ENCODE results near the gene STK24.
"Not testable (repeated sequence)": the region's sequence is repeated elsewhere in the genome, so short reads cannot be mapped to it uniquely, and the experiment has no call there.

Gene STK24

DNA sequence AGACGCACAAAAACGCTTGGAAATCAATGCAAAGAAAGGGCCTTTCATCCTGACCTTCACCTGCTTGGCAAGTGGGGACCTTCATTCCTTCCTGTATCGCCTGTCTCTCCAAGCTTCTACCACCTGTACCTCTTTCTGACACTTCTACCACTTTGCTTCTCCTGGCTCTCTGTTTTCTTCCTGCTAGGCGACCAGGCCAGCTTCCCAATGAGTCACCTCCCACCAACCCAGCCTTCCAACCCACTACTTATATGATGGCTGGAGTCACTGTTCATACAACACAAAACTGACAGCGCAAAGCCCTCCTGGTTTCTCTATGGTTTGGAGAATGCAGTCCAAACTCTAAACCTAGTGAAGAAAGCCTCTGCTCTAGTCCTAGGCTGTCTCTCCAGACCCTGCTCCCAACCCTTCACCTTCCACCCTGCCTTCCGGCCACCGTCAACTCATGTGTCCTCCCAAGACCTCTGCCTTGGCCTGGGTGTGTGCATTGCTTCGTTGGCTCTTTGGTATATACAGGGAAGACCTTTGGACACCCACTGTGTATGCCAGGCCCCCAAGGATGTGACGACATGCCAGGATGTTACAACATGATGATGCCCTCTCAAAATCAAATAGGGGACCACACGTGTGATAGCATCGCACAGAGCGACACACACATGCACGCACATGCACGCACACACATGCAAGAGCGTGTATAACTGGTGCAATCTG is 148.5 kb downstream of the STK24 start:
- DNase-seq: no peak

DNA sequence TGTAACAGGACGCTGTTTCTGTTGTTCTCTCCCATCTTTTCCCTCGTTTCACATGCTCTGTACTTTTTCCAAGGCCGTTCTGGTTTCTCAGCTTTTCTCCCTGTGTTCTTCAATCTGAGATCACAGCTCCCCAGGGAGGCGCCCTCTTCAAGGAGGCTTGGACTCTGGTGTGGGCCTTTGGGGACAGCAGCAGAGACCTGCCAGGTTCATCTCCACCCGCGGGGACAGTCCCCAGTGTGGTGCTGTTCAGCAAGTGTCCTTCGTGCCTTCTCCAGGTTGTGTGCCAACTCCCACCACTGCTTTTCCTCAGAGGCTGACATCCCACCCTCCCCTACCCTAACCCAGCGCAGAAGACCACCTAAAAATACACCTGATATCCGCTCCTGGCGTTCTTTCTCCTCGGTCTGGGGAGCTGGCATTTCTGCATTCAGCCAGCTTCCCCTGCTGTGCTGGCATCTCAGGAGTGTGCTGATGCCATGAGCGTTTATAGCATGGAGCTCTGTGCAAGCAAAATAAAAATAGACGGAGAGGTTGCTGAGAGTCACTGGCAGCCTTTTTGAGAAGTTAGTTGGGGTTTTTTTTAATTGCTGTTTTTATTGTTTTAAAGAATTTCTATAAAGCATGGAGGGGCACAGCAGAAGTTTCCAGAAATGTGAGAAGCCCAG is 149.4 kb downstream of the STK24 start:
- DNase-seq: no peak

DNA sequence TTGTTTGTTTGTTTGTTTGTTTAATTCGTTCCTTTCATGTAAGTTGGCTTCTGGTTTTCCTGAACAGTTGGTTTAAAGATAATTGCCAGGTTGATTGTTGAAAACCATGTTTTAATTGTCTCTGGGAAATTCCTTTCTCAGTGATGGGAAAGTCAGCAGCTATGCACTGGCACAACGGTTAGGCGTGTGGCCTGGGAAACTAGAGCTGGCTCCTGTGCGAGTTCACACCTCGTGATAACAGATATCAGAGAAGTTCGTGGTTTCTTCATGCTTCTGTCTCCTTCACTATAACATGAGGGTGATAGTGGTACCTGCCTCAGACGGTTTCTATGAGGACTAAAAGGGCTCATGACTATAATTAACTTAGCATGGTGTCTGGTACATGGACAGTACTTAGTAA is 153.5 kb downstream of the STK24 start:
- no peak for DNase-seq

DNA sequence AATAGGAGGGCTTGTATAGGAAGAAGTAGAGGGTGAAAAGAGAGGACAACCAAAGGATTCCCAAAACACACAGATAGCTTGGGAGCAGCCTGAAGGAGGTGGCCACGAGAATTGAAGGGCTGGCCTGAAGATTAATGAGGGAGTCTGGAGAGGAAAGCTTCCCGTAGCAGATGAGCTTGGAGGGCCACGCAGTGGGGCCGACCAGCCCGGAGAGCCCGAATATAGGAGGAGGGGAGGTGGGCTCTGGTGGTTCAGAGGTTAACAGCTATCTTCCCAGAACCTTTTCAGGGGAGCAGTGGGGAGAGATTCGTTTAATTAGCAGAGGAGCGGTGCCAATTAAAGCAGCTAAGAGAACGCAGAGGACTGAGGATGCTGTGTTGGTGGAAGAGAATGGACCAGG is 154.9 kb downstream of the STK24 start:
- no peak for DNase-seq

DNA sequence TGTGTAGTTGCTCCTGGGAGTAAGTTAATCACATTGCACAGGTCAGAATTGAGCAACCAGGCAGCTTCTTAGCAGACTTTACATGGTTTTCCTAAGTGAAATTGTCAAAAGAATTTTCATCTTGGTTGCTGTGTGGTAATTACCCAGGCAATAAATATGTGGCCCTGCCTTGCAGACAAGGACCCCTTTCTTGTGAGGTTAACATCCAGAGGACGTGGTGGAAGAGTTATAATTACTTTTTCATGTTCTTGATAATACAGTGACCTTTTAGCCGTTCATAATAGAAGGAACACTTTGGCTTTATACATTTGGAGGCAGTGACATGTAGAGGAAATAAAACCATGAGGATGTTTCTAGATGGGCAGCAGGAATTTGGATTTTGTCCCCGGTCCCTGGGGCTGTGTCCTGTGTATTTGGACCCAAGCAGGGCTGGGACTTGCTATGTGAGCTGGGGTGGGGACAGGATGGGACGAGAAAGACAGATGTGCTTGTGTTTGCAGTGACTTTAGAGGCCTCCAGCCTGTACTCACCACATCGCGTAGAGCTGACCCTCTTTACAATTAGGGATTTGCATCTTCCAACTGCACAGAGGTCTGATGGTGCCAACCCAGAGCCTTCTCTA is 156.2 kb downstream of the STK24 start:
- DNase-seq: no peak

DNA sequence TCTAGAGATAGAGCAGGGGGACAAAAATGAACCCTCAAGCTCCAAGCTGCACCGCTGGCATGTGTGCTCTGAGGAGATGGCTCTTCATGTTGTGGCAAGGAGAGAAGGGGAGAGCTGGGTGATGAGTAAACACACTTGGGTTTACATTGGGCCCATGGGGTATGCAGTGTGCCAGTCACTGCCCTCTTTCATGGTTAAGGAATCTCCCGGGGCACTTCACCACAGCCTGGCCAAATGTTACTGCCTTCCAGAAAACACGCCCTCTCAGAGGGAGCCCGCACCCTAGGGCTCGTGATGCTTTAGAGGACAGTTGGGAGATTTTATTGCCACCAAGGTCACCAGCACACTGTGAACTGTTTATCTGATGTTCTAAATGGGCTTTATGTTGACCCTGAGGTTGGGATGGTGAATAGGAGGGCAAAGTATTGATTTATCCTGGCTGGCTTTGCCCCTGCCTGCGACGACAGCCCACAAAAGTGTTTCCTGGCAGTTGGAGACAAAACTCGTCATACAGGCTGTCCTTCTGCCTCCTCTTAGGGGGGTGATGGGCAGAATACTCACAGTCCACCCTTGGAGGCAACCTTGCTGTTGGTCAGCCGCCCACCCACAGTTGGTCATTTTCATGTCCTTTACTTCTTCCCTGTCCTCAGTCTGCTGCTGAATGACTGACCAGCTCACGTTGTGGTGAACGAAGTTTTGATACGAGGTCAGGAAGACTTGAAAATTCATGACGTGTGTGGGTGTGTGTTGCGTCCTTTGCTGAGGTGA is 156.9 kb downstream of the STK24 start:
- DNase-seq: peak; percentile 68

DNA sequence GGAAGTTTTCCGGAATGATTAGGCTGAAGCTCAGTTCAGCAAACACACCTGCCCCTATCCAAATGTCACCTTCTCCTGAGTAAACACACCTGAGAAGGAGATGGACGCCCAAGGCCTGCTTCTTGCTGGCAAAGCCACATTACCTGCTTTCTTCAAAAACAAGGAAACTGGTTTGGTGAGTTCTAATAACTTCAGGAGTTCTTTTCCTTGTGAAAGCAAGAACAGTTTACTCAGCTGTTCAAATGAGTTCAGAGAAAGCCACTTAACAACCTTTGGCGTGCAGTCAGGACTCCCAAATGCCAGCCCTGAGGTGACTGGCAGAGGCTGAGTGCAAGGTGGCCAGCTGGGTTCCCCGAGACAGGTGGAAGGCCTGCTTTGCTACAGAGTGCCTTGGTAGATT is 160.5 kb downstream of the STK24 start:
- DNase-seq: peak; percentile 100

DNA sequence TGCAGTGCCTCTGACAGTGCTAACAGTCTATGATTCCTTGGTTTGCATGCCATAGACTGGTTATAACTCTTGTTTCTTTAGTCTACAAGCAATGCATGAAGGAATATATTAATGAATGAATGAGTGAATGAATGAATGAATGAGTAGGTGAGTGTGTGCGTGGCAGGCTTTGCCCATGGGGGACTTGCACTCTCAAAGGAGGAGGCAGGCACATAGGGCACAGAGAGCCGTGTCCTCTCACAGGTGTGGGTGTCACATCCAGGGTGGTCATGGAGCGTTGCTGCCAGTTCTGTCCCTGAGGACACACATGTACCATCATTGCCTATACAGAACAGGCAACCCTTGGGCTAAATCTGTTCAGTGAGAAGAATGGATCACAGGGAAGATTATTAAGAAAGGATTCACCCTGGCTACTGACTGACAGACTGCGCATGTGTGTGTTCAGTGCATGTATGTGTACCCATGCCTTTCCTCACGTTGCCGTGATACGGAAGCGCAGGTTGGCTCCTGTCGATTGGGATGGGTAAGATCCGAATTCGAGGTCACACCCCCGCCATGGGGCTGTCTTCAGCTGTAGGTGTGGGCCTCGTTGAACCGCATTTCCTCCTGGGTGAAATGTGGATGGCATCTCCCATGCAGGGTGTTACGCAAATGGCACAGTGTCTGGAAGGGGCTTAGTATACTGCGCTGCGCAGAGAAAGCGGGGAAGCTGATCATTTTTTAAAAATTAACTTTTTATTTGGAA is 161.4 kb downstream of the STK24 start:
- DNase-seq: no peak

DNA sequence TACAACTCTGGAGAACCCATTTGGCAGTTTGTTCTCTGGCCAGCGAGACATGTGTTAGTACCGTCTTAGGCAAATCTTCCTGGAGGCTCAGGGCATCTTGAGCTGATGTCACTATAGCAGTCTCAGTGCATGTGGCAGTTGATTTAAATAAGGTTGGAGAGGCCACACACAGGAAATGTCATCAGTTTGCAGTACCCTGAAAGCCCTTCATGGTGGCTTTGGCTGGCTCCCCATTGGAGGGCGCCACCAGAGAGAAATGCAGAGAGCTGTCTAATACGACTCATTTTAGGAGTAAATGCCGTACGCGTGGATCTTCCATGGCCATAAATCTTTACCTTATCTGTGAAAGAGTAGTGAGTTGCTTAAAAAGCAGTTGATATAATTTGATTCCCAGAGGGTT is 163.1 kb downstream of the STK24 start:
- no peak for DNase-seq

DNA sequence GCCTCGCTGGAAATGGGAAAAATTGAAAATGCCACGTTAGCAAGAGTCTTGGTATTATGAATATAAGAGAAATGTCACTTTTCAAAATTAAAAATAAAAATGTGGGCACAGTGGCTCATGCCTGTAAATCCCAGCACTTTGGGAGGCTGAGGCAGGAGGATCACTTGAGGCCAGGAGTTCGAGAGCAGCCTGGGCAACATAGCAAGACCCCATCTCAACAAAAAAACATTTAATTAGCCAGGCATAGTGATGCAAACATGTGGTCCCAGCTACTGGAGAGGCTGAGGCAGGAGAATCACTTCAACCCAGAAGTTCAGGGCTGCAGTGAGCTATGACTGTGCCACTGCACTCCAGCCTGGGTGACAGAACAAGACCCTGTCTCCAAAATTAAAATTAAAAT is 163.6 kb downstream of the STK24 start:
- DNase-seq: not testable (repeated sequence)

DNA sequence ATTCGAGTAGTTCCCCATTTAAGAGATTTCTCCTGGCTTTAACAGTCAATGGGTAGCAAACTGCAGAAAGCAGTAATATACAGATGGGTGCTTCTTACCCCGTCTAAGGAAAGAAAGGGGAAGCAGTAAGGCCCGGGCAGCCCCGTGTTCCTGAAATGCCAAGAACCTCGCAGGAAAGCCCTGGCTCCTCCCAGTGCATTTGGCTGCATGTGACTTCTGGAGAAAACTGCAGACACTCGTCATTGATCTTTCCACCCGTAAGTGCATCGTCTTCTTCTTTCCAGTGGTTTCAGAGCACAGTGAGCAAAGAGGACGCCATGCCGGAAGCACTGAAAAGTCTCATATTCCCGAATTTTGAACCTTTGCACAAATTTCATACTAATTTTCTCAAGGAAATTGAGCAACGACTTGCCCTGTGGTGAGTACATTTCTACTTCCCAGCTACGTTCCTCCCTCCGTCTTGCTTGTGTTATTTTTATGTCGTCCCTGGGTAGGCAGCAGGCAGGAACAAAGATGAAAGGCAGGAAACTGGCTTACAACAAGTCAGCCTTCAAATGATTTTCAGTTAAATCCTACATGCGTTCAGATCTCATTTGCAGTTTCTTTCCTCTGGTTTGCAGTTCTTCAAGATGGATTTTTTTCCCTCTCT is 165.2 kb downstream of the STK24 start:
- no peak for DNase-seq

DNA sequence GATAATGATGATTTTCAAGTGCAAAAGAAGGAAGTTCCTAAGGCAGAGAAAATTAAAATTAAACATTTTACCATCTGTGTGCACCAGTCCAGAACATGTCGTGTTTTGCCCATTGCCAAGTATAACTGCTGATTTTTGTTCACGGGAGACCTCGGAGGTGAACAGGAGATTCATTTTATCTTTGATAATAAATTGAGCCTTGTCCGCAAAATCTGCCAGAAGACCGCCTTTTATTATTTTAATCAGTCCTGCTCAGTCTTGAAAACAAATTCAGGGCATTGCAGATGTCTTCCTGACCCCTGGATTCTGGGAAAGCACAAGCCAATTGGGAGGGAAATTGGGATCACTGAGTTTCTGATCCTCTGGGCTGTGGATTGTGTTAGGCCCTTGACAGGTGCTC is 165.9 kb downstream of the STK24 start:
- DNase-seq: no peak

DNA sequence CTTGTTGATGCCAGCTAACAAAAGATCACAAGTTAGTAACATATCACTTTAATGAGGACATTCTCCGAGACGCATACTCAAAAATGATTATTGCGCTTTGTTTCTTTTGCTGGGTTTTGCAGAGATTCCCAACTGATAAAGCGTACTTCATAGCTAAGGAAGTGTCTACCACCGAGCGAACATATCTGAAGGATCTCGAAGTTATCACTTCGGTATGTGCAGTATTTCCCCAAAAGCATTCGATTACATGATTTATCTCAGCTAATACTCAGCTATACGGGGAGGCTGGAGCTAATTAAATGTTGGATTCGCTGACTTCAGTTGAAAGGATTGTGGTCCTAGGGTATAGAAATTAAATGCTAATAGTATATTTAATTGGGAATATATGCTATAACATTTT is 166.3 kb downstream of the STK24 start:
- no peak for DNase-seq

DNA sequence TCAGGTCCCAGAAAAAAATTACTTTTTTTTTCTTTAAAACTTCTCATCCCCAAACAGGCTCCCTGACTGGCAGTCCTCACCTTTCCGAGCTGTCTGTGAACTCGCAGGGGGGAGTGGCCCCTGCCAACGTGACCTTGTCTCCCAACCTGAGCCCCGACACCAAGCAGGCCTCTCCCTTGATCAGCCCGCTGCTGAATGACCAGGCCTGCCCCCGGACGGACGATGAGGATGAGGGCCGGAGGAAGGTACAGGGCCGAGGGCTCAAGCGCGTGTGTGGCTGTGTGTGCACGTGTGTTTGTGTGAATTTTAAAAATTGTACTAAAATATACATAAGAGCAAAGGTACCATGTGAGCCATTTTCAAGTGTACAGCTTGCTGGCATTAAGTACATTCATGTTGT is 167.6 kb downstream of the STK24 start:
- no peak for DNase-seq

DNA sequence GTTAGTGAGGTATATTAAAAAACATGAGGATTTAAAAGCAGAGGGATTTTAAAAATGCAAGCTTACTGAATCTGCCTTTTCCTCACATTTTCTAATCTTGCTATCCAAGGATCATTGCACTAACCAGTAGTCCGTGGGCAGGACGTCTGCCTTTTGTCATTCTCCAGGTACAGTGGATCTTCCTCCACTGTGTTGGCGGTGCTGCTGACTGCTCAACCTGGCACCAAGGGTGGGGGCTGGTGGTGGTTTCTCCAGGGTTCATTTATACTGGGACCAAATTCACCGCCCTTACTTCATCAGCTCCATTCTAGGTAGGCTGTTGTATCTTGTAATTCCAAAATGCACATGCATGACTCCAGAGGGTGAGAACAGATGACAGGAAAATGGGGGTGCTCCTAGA is 169.3 kb downstream of the STK24 start:
- DNase-seq: no peak

DNA sequence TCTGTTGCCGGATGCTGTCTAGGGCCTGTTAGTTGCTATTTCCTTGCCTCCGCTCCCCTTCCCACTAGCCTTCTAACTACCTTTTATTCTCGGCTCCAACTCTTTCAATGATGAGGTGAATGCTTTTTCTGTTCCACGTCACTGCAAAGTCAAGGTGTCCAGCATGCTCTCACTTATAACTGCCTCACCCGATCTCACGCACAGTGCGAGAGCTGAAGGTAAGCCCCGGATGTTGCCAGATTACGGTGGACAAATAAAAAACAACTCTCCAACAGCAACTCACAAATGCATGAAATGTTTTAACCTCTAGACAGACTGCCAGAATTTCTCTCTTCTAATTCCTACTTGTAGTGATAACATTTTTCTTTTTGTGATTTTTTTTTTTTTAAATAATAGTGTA is 169.9 kb downstream of the STK24 start:
- DNase-seq: peak; percentile 75

DNA sequence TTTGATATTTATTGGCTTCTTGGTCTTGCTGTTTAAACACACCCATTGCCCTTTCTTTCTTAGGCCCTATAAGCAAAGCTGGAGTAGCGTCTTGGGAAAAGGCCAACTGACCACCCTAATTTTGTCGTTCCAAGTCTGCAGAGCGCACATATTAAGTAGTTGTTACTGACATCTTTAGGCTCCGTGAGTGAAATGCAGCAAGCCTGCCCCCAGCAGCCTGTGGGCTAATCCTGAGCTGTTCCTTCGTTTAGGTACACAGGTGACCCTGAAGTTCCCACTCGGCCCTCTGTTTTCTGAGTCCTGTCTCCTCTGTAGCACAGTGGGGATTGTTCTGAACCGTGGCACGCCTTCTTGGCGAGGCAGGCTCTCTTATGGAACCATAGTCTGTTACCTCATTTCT is 170.5 kb downstream of the STK24 start:
- DNase-seq: peak; percentile 45

DNA sequence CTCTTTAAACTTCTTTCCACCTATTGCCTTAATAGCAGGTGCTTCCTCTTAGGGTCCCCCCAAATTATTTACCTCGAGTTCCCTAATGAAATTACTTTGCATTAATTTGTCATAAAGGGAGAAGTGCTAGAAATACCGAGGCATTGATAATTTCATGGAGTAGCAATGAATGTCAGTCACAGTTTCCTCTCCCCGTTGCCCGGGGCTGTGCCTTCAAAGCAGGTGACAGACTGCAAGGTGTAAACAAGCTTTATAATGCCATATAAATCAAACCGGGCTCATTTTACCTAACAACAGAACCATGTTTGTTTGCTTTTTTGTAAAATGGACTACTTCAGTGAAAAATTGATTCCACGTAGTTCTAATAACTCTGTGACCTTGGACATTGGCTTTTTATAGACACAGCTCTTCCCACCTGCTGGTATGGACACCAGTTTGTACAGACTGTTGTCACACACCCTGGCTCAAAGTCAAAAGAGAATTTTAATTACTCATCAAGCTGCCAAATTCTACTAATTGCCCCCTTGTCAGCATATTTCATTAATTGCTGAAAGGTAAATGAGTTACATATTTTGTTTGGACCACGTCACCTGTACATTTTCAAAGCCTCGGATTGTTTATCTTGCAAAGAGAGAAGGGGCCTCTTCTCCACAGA is 171.1 kb downstream of the STK24 start:
- peak; percentile 32 for DNase-seq

DNA sequence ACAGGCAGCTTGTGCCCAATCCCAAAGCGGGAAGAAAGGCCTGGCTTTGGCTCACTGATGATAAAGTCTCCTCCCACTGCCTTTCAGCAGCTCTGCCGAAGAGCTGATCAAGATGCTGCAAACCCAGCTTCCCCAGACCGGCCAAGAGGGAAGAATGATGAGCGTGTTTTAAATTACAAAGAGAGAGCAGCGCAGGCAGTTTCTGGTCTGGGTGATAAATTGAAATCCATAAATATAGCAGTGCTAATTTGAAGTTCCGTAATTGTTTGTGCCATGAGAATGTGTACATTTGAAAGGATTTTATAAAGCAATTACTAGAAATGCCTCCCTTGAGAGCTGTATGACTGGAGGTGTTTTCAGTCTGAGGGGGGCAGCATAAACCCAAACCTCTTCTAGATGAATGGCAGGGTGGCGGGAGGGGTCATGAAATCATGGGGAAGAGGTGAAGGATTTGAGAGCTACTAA is 171.8 kb downstream of the STK24 start:
- peak; percentile 61 for DNase-seq

DNA sequence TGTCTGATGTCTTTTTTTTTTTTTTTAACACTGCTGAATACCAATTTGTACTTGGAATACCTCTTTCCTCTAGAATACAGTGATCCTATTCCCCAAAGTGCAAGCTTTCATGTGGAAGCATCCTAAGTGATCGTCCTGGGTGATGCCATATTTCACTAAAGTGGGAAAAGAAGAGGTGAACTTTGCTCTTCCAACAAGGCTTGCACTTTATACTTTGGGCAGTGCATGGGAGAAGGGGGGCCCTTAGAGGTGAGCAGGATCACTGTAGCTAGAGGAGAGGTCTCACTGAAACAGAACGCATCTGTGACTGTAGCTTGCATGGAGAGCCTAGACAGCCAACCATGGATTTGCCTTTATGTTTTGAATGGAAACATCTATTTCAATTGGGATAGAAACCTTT is 173.8 kb downstream of the STK24 start:
- DNase-seq: no peak

DNA sequence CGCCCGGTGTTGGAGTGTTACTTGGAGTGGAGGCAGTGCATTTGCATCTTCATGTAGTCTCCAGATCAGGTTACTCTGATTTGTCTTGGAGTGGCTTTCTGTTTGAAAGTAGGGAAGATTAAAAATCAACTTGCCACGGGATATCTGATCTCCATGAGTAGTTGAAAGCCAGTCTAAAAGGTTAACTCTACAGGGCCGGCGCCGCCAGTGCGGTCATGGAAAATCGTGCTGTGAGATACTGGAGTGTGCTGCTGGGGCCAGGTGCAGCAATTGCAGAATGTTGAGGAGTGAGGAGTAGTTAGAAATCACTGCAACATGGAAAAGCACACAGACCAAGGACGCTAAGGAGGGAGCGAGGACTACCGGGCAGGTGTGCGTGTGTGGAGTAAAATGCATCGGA is 175.0 kb downstream of the STK24 start:
- peak; percentile 99 for DNase-seq

DNA sequence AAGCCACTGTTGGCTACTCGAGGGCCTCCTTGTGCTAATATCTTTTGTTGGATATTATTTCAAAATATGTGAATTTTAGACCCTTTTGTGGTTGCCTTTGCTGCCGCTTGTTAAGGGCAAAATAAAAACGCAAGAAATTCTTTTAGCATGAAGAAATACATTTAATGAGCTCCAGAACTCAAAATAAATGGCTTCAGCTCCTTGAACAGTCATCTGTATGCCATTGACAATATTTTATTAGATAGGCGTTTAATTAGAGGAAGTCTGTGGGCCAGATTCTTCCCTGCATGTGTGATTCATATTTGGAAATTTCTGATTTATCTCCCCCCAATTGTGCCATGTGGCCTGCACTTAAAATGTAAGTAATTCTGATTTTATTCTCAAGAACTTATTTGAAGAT is 177.2 kb downstream of the STK24 start:
- no peak for DNase-seq

All from DMS79 (cell line).